IPS-20b (cell line): Measurements from ENCODE around the gene APOE.
"Not testable (repeated sequence)": the region's sequence is repeated elsewhere in the genome, so short reads cannot be mapped to it uniquely, and the experiment has no call there.

ENCODE experiments used
- H3K27ac ChIP-seq: one replicate; pipeline ENCODE4 v1.5.1; 2013; ENCODE audit warnings: low read length
- H3K27me3 ChIP-seq: 2 replicates; pipeline ENCODE4 v1.6.1; 2013; ENCODE audit warnings: mild to moderate bottlenecking, low read length, inconsistent platforms; ENCODE audit not compliant: insufficient read depth
- H3K36me3 ChIP-seq: 2 replicates; pipeline ENCODE4 v1.6.1; 2013; ENCODE audit warnings: low read depth, mild to moderate bottlenecking, inconsistent platforms, low read length, moderate library complexity; ENCODE audit not compliant: insufficient read depth
- H3K4me1 ChIP-seq: 2 replicates; pipeline ENCODE4 v1.6.1; 2013; ENCODE audit warnings: mild to moderate bottlenecking, control low read depth, inconsistent platforms, low read length, moderate library complexity; ENCODE audit not compliant: insufficient read depth
- H3K4me3 ChIP-seq: 2 replicates; pipeline ENCODE4 v1.5.1; 2013; ENCODE audit warnings: mild to moderate bottlenecking, low read length, inconsistent platforms
- H3K9ac ChIP-seq: 2 replicates; pipeline ENCODE4 v1.6.1; 2013; ENCODE audit warnings: low read depth, mild to moderate bottlenecking, inconsistent platforms, low read length, moderate library complexity
- H3K9me3 ChIP-seq: 2 replicates; pipeline ENCODE4 v1.6.1; 2013; ENCODE audit warnings: mild to moderate bottlenecking, low read depth, low read length, inconsistent platforms; ENCODE audit not compliant: insufficient read depth

APOE gene

DNA sequence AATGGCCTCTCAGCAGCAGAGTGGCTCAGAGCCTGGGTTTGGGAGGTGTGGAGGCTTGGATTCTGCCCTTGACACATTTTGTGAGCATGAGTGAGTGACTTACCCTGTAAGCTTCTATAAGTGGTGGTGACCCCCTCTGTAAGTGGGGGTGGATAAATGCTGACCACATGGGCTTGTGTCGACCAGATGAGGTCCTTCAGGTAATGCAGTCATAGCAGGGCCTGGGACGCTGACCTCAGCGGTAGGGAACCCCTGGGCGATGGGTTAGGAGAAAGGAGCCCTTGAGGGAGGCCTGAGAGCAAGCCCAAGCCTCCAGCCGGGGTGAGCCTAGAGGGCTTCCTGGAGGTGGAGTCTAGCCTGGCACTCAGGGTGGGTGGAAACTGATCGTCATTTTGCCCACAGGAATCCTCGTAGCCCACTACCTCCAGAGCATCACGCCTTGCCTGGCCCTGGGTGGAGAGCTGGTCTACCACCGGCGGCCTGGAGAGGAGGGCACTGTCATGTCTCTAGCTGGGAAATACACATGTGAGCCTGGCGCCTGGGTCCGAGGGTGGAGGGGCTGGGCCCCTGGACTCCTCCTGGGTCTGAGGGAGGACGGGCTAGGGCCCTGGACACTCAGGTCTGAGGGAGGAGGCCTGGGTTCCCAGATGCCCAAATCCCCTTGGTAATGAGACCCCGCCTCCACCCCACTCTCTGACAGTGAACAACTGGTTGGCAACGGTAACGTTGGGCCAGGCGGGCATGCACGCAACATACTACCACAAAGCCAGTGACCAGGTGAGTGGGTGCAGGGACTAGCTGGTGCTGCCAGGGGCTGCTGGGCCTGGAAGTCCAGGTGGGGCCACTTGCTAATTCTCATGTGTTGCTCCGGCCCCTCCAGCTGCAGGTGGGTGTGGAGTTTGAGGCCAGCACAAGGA, 5.0 kb upstream of the APOE start:
- H3K9me3 ChIP-seq: no peaks in the 10 kb centered on the region
- H3K4me3 ChIP-seq: no peak overlapping the region
- peaks cover 3% of the 10 kb centered on the region; the same call in 1 of the 2 replicates for H3K4me1 ChIP-seq
- H3K9ac ChIP-seq: no peak overlapping the region
- peaks cover 75% of the 10 kb centered on the region for H3K36me3 ChIP-seq
- no peaks in the 10 kb centered on the region for H3K27me3 ChIP-seq
- H3K27ac ChIP-seq: no peak overlapping the region

- Histone ChIP-seq H3K36me3 (peaks cover 65% of the 10 kb centered on the region), H3K4me3 (no peak overlapping the region), H3K4me1 (peaks cover 3% of the 10 kb centered on the region; the same call in 1 of the 2 replicates), H3K9me3 (no peaks in the 10 kb centered on the region), H3K9ac (no peak overlapping the region), H3K27ac (no peak overlapping the region), H3K27me3 (no peaks in the 10 kb centered on the region)
These were observed 2.4 kb upstream of the APOE start for GRCh38 chr19:44903216-44903601.

GRCh38 chr19:44903602-44904425, 1.8 kb upstream of the APOE start:
- Histone ChIP-seq H3K27me3 (no peaks in the 10 kb centered on the region), H3K4me1 (peaks cover 3% of the 10 kb centered on the region; the same call in 1 of the 2 replicates), H3K27ac (no peak overlapping the region), H3K9me3 (no peaks in the 10 kb centered on the region), H3K9ac (peak overlapping the region; percentile 34; the same call in 1 of the 2 replicates), H3K36me3 (peaks cover 64% of the 10 kb centered on the region), H3K4me3 (no peak overlapping the region)

GRCh38 chr19:44904426-44904994, 1.1 kb upstream of the APOE start:
- no peaks in the 10 kb centered on the region for H3K9me3 ChIP-seq
- H3K9ac ChIP-seq: no peak overlapping the region; the same call in 1 of the 2 replicates
- H3K4me1 ChIP-seq: peaks cover 3% of the 10 kb centered on the region; the same call in 1 of the 2 replicates
- H3K27ac ChIP-seq: no peak overlapping the region
- H3K4me3 ChIP-seq: no peak overlapping the region
- peaks cover 64% of the 10 kb centered on the region for H3K36me3 ChIP-seq
- H3K27me3 ChIP-seq: no peaks in the 10 kb centered on the region

- Histone ChIP-seq H3K9ac (no peak overlapping the region), H3K9me3 (no peaks in the 10 kb centered on the region), H3K36me3 (peaks cover 33% of the 10 kb centered on the region), H3K4me1 (peaks cover 8% of the 10 kb centered on the region), H3K27ac (no peak overlapping the region), H3K4me3 (no peak overlapping the region), H3K27me3 (no peaks in the 10 kb centered on the region)
These were observed 2.0 kb downstream of the APOE start for GRCh38 chr19:44907613-44908012.

DNA sequence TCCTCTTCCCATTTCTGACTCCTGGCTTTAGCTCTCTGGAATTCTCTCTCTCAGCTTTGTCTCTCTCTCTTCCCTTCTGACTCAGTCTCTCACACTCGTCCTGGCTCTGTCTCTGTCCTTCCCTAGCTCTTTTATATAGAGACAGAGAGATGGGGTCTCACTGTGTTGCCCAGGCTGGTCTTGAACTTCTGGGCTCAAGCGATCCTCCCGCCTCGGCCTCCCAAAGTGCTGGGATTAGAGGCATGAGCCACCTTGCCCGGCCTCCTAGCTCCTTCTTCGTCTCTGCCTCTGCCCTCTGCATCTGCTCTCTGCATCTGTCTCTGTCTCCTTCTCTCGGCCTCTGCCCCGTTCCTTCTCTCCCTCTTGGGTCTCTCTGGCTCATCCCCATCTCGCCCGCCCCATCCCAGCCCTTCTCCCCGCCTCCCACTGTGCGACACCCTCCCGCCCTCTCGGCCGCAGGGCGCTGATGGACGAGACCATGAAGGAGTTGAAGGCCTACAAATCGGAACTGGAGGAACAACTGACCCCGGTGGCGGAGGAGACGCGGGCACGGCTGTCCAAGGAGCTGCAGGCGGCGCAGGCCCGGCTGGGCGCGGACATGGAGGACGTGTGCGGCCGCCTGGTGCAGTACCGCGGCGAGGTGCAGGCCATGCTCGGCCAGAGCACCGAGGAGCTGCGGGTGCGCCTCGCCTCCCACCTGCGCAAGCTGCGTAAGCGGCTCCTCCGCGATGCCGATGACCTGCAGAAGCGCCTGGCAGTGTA, 2.7 kb downstream of the APOE start:
- Histone ChIP-seq H3K4me3 (no peak overlapping the region), H3K27me3 (no peaks in the 10 kb centered on the region), H3K36me3 (peaks cover 27% of the 10 kb centered on the region), H3K9me3 (no peaks in the 10 kb centered on the region), H3K9ac (no peak overlapping the region), H3K27ac (no peak overlapping the region), H3K4me1 (peaks cover 8% of the 10 kb centered on the region)

DNA sequence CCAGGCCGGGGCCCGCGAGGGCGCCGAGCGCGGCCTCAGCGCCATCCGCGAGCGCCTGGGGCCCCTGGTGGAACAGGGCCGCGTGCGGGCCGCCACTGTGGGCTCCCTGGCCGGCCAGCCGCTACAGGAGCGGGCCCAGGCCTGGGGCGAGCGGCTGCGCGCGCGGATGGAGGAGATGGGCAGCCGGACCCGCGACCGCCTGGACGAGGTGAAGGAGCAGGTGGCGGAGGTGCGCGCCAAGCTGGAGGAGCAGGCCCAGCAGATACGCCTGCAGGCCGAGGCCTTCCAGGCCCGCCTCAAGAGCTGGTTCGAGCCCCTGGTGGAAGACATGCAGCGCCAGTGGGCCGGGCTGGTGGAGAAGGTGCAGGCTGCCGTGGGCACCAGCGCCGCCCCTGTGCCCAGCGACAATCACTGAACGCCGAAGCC, 3.3 kb downstream of the APOE start:
- Histone ChIP-seq H3K36me3 (peaks cover 25% of the 10 kb centered on the region), H3K9me3 (no peaks in the 10 kb centered on the region), H3K27ac (no peak overlapping the region), H3K4me1 (peaks cover 7% of the 10 kb centered on the region), H3K9ac (no peak overlapping the region), H3K4me3 (no peak overlapping the region), H3K27me3 (no peaks in the 10 kb centered on the region)

GRCh38 chr19:44909775-44910174, 4.2 kb downstream of the APOE start:
- H3K4me3 ChIP-seq: no peak overlapping the region

DNA sequence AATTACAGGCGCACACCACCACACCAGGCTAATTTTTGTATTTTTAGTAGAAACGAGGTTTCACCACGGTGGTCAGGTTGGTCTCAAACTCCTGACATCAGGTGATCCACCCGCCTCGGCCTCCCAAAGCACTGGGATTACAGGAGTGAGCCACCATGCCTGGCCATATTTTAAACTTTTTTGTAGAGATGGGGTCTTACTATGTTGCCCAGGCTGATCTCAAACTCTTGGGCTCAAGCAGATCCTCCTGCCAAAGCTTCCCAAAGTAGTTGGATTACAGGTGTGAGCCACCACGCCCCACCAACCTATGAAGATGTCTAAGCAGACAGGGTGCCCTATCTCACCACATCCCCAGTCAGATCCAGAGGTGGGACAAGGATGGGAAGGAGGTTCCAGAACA, 6.3 kb downstream of the APOE start:
- not testable (repeated sequence) for H3K27me3 ChIP-seq, H3K9ac ChIP-seq, H3K9me3 ChIP-seq, H3K4me1 ChIP-seq, H3K27ac ChIP-seq, H3K4me3 ChIP-seq
- peaks cover 22% of the 10 kb centered on the region for H3K36me3 ChIP-seq

More at GRCh38 chr19:44909775-44910174, 4.2 kb downstream of the APOE start:
- no peaks in the 10 kb centered on the region for H3K9me3 ChIP-seq
- H3K27me3 ChIP-seq: no peaks in the 10 kb centered on the region
- peaks cover 10% of the 10 kb centered on the region; the same call in 1 of the 2 replicates for H3K4me1 ChIP-seq
- H3K27ac ChIP-seq: no peak overlapping the region
- no peak overlapping the region for H3K9ac ChIP-seq
- peaks cover 25% of the 10 kb centered on the region for H3K36me3 ChIP-seq

DNA sequence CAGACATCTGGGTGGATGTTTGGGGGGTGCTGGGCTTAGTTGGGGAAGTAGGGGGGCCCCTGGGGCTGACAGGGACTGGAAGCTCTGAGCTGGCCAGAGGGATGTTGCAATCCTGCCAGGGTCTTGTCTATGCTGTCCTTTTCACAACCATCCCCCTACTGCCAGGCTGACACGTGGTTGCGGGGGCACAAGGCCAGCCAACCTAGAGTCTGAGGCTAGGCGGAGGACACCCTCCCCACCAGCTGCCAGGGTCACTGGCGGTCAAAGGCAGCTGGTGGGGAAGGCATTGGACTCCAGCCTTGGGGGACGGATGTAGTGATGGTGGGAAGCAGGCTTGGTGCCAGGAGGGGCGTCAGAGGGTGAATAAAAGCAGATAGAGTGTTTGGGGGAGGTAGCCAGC, 7.3 kb downstream of the APOE start:
- H3K4me1 ChIP-seq: peaks cover 10% of the 10 kb centered on the region; the same call in 1 of the 2 replicates
- H3K4me3 ChIP-seq: no peak overlapping the region
- peaks cover 13% of the 10 kb centered on the region for H3K36me3 ChIP-seq
- H3K27ac ChIP-seq: no peak overlapping the region
- H3K9me3 ChIP-seq: no peaks in the 10 kb centered on the region
- H3K9ac ChIP-seq: no peak overlapping the region
- H3K27me3 ChIP-seq: no peaks in the 10 kb centered on the region
